NT2/D1 (cell line): ENCODE data around the gene HEATR1.

ENCODE experiments used
- DNase-seq: peaks from one replicate; pipeline ENCODE4 v3.0.0-alpha.2; 2011; ENCODE audit warnings: low read depth, low spot score
- H3K27me3 ChIP-seq: 2 replicates; pipeline ENCODE4 v1.6.0; 2011; ENCODE audit warnings: mild to moderate bottlenecking; ENCODE audit not compliant: insufficient read length, insufficient read depth
- H3K36me3 ChIP-seq: 2 replicates; pipeline ENCODE4 v1.6.1; 2011; ENCODE audit warnings: mild to moderate bottlenecking, low read length, mixed read lengths; ENCODE audit not compliant: insufficient read depth, insufficient read length
- H3K4me1 ChIP-seq: 2 replicates; pipeline ENCODE4 v1.5.1; 2011; ENCODE audit not compliant: insufficient read depth, insufficient read length
- H3K4me3 ChIP-seq: 2 replicates; pipeline ENCODE4 v1.5.1; 2011; ENCODE audit warnings: low read depth; ENCODE audit not compliant: insufficient read length
- H3K9ac ChIP-seq: 2 replicates; pipeline ENCODE4 v1.6.0; 2011; ENCODE audit warnings: low read depth; ENCODE audit not compliant: insufficient read length
- H3K9me3 ChIP-seq: 2 replicates; pipeline ENCODE4 v1.5.1; 2011; ENCODE audit warnings: mild to moderate bottlenecking, low read length; ENCODE audit not compliant: insufficient read depth
- SUZ12 ChIP-seq: IDR thresholded peaks from 2 replicates; pipeline ENCODE4 v1.6.1; 2011; ENCODE audit not compliant: insufficient read length, insufficient read depth; ENCODE audit errors: extremely low read depth
- YY1 ChIP-seq: IDR thresholded peaks from 2 replicates; pipeline ENCODE4 v1.6.1; 2011; ENCODE audit not compliant: insufficient read length, insufficient read depth
- ZNF274 ChIP-seq: IDR thresholded peaks from 2 replicates; pipeline ENCODE4 v1.6.1; 2011; ENCODE audit warnings: mild to moderate bottlenecking, low read depth, low read length

The HEATR1 gene

DNA sequence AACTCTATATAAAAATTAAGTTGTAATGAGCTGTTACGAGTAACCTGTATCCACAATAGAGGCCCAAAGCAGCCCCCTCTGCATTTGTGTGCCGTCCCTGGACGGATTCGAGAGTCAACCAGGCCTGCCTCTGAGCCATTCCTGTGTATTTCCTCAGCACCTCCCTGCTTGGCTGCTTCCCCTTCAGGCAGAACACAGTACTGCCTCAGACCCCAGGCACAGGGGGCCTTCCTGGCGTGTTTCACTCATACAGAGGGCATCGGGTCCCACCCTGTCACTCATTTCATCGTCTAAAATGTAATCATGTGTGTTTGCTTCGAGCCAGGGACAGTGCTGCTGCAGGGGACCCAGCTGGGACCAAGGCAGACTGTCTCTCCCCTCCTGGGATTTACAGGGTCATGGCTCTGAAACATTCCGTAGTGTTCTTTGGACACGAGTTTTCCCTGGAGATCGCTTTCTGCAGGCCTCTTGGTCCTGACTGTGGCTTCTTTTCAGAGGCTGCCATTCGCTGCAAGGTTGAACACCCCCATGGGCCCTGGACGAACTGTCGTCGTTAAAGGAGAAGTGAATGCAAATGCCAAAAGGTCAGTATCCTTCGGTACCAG lies 61.1 kb downstream of the HEATR1 start:
- Histone ChIP-seq H3K4me3 (no peak overlapping the region), H3K9ac (no peak overlapping the region), H3K4me1 (no peaks in the 10 kb centered on the region), H3K36me3 (peaks cover 91% of the 10 kb centered on the region), H3K27me3 (no peaks in the 10 kb centered on the region), H3K9me3 (no peaks in the 10 kb centered on the region)
- TF ChIP-seq YY1: no peak
- TF ChIP-seq SUZ12: no peak
- no peak for TF ChIP-seq ZNF274
- DNase-seq: no peak

DNA sequence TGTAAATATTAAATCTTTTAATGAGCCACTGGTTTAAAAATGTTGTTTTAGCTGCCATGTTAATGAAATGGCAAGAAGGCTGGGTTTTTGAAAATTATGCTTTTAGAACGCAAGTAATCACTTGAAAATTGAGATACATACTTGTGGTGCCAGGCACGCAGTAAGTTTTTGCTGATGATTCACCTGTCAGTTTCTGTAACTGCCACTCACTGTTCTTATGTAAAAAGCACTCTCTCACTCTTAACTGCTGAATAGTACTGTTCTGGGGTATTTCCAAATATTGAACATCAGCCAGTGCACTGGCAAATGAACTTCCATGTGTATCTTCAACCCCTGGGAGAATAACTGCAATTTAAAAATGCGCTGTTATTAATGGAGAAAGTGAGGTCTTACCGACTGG lies 62.6 kb downstream of the HEATR1 start:
- H3K4me3 ChIP-seq: no peak overlapping the region
- DNase-seq: no peak
- no peaks in the 10 kb centered on the region for H3K4me1 ChIP-seq
- no peak for TF ChIP-seq YY1
- no peak for TF ChIP-seq SUZ12
- TF ChIP-seq ZNF274: no peak
- H3K27me3 ChIP-seq: no peaks in the 10 kb centered on the region
- H3K36me3 ChIP-seq: peaks cover 82% of the 10 kb centered on the region
- no peaks in the 10 kb centered on the region for H3K9me3 ChIP-seq
- H3K9ac ChIP-seq: no peak overlapping the region

DNA sequence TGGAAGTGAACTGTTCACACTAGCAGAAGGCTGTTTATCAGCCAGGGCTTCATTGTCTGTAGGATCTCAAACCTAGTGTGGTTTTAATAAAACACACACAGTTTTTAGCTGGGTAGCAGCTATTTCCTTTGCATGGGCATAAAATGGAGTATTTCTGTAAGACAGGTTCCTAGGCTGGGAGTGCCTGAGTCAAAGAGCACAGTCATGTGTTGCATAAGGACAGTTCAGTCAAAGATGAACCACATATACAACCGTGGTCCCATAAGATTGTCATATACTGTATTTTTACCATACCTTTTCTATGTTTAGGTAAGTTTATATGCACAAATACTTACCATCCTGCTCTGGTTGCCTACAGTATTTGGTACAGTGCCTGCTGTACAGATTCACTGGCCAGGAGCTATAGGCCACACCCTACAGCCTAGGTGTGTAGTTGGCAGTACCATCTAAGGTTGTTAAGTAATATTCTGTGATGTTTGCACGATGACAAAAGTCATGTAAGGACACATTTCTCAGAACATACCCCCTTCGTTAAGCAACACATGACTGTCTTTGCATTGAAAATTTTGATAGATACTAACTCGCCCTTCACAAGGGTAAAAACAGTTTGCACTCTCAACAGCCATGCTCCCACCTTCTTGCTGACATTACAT lies 63.4 kb downstream of the HEATR1 start:
- no peaks in the 10 kb centered on the region for H3K9me3 ChIP-seq
- no peak overlapping the region for H3K9ac ChIP-seq
- no peak overlapping the region for H3K4me3 ChIP-seq
- no peaks in the 10 kb centered on the region for H3K27me3 ChIP-seq
- no peak for DNase-seq
- H3K4me1 ChIP-seq: no peaks in the 10 kb centered on the region
- H3K36me3 ChIP-seq: peaks cover 77% of the 10 kb centered on the region
- TF ChIP-seq ZNF274: no peak
- no peak for TF ChIP-seq YY1
- TF ChIP-seq SUZ12: no peak

GRCh38 chr1:236536540-236536939 lies 67.8 kb downstream of the HEATR1 start:
- Histone ChIP-seq H3K27me3 (no peaks in the 10 kb centered on the region), H3K4me1 (no peaks in the 10 kb centered on the region), H3K4me3 (no peak overlapping the region), H3K36me3 (peaks cover 36% of the 10 kb centered on the region), H3K9ac (no peak overlapping the region), H3K9me3 (no peaks in the 10 kb centered on the region)
- no peak for DNase-seq
- TF ChIP-seq SUZ12 (no peak), YY1 (no peak), ZNF274 (no peak)

- DNase-seq: no peak
- Histone ChIP-seq H3K4me1 (no peaks in the 10 kb centered on the region), H3K9ac (no peak overlapping the region), H3K36me3 (peaks cover 31% of the 10 kb centered on the region), H3K9me3 (no peaks in the 10 kb centered on the region), H3K4me3 (no peak overlapping the region), H3K27me3 (no peaks in the 10 kb centered on the region)
- TF ChIP-seq SUZ12: no peak
- no peak for TF ChIP-seq ZNF274
- TF ChIP-seq YY1: no peak
These were observed 68.6 kb downstream of the HEATR1 start for GRCh38 chr1:236535662-236536161.

GRCh38 chr1:236535190-236535589 lies 69.1 kb downstream of the HEATR1 start:
- no peak for DNase-seq
- H3K9ac ChIP-seq: no peak overlapping the region
- H3K4me1 ChIP-seq: no peaks in the 10 kb centered on the region
- TF ChIP-seq SUZ12: no peak
- TF ChIP-seq YY1: no peak
- TF ChIP-seq ZNF274: no peak
- no peaks in the 10 kb centered on the region for H3K9me3 ChIP-seq
- H3K4me3 ChIP-seq: no peak overlapping the region
- no peaks in the 10 kb centered on the region for H3K27me3 ChIP-seq
- peaks cover 26% of the 10 kb centered on the region for H3K36me3 ChIP-seq

GRCh38 chr1:236534151-236534651 lies 70.1 kb downstream of the HEATR1 start:
- H3K9ac ChIP-seq: no peak overlapping the region
- H3K36me3 ChIP-seq: peaks cover 16% of the 10 kb centered on the region
- H3K9me3 ChIP-seq: no peaks in the 10 kb centered on the region
- no peak for DNase-seq
- no peak overlapping the region for H3K4me3 ChIP-seq
- no peaks in the 10 kb centered on the region for H3K4me1 ChIP-seq
- no peak for TF ChIP-seq ZNF274
- no peak for TF ChIP-seq SUZ12
- TF ChIP-seq YY1: no peak
- no peaks in the 10 kb centered on the region for H3K27me3 ChIP-seq
